A673 (cell line): ENCODE results near the gene LTBR. TPM values are rescaled to one million over a fixed set of nuclear protein-coding genes. Genes with fewer than 3 reads are reported as not detected.
A peak's percentile ranks its signal among the peaks of the same experiment; 100 is the strongest.

Source experiments
- BruUV-seq: library from RNA; stranded (reverse); fragments of 400-500 nt; replicated peaks from 2 replicates; lab custom pipeline; 2021; lab: Mats Ljungman, UMichigan
- CTCF ChIA-PET: fragments of 300-600 bp; sonication (Branson Sonifier 250); formaldehyde crosslinking; loops from one replicate; lab custom pipeline; 2022; ENCODE audit warnings: antibody characterized with exemption; lab: Charles Lee
- POLR2A ChIA-PET: fragments of 300-600 bp; sonication (Branson Sonifier 250); formaldehyde crosslinking; loops from one replicate; lab custom pipeline; 2022; ENCODE audit warnings: antibody characterized with exemption; ENCODE audit not compliant: low non-redundant PET; lab: Charles Lee
- DNase-seq: peaks from one replicate; pipeline ENCODE4 v3.0.0-alpha.2; 2015; ENCODE audit warnings: low spot score
- H3K27ac ChIP-seq: fragments of 200-600 bp; sonication (generic); 2 replicates; pipeline ENCODE4 v1.5.1; 2016; ENCODE audit warnings: mixed run types, low read depth, mild to moderate bottlenecking, mixed read lengths, antibody characterized with exemption, low read length; ENCODE audit not compliant: poor library complexity, severe bottlenecking
- H3K27me3 ChIP-seq: fragments of 200-600 bp; sonication (generic); replicated peaks from 2 replicates; pipeline ENCODE4 v1.6.1; 2017; ENCODE audit warnings: mixed run types, low read depth, mild to moderate bottlenecking, mixed read lengths, antibody characterized with exemption, low read length; ENCODE audit not compliant: insufficient read depth, poor library complexity
- H3K36me3 ChIP-seq: fragments of 200-600 bp; sonication (generic); 2 replicates; pipeline ENCODE4 v1.6.1; 2016; ENCODE audit warnings: mixed run types, mild to moderate bottlenecking, mixed read lengths, antibody characterized with exemption, low read length; ENCODE audit not compliant: insufficient read depth, poor library complexity, severe bottlenecking
- H3K4me1 ChIP-seq: fragments of 200-600 bp; sonication (generic); 2 replicates; pipeline ENCODE4 v1.6.1; 2017; ENCODE audit warnings: mixed run types, mild to moderate bottlenecking, mixed read lengths, antibody characterized with exemption, low read length; ENCODE audit not compliant: insufficient read depth, poor library complexity, severe bottlenecking
- H3K4me3 ChIP-seq: fragments of 200-600 bp; sonication (generic); 2 replicates; pipeline ENCODE4 v1.5.1; 2016; ENCODE audit warnings: low read depth, mixed run types, mild to moderate bottlenecking, mixed read lengths, low read length; ENCODE audit not compliant: poor library complexity, severe bottlenecking
- H3K9me3 ChIP-seq: fragments of 200-600 bp; sonication (generic); 2 replicates; pipeline ENCODE4 v1.6.1; 2016; ENCODE audit warnings: mixed run types, low read depth, mild to moderate bottlenecking, mixed read lengths, antibody characterized with exemption, low read length; ENCODE audit not compliant: poor library complexity, severe bottlenecking
- EZH2 ChIP-seq: fragments of 200-600 bp; sonication (generic); IDR thresholded peaks from 2 replicates; pipeline ENCODE4 v1.6.1; 2017; ENCODE audit warnings: borderline replicate concordance, low read depth, mild to moderate bottlenecking, mixed read lengths, antibody characterized with exemption, low read length; ENCODE audit not compliant: poor library complexity, severe bottlenecking
- intact Hi-C: fragments of 100-400 bp; cut with micrococcal nuclease; formaldehyde crosslinking; loops from one replicate; pipeline ENCODE4 v1.10.0; 2022; ENCODE audit not compliant: unreplicated experiment
- total RNA-seq: library from RNA; stranded (reverse); gene quantifications from 2 replicates; pipeline ENCODE4 v1.2.3, GENCODE V29; 2021
- TF ChIP-seq, protein P1 (sequence below): fragments of 300-800, 200-600 bp; sonication (generic); conservative IDR thresholded peaks from 2 replicates; pipeline ENCODE4 v1.5.1; 2017; ENCODE audit warnings: low read depth, mild to moderate bottlenecking, antibody characterized with exemption, low read length, moderate library complexity, mixed read lengths

LTBR gene
- total RNA-seq, 1 experiment from 2014 or later, result 27.5 TPM

- peaks cover 15% of the 10 kb centered on the region for H3K4me1 ChIP-seq
- POLR2A ChIA-PET, result no interaction called here
- no TSS peak for BruUV-seq
- TF ChIP-seq EZH2, result no peak
- TF ChIP-seq, protein P1, sequence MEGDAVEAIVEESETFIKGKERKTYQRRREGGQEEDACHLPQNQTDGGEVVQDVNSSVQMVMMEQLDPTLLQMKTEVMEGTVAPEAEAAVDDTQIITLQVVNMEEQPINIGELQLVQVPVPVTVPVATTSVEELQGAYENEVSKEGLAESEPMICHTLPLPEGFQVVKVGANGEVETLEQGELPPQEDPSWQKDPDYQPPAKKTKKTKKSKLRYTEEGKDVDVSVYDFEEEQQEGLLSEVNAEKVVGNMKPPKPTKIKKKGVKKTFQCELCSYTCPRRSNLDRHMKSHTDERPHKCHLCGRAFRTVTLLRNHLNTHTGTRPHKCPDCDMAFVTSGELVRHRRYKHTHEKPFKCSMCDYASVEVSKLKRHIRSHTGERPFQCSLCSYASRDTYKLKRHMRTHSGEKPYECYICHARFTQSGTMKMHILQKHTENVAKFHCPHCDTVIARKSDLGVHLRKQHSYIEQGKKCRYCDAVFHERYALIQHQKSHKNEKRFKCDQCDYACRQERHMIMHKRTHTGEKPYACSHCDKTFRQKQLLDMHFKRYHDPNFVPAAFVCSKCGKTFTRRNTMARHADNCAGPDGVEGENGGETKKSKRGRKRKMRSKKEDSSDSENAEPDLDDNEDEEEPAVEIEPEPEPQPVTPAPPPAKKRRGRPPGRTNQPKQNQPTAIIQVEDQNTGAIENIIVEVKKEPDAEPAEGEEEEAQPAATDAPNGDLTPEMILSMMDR, result no peak
- no peak for DNase-seq
- no peaks in the 10 kb centered on the region for H3K9me3 ChIP-seq
- no peak overlapping the region for H3K4me3 ChIP-seq
- CTCF ChIA-PET, result no interaction called here
- H3K27ac ChIP-seq, result no peak overlapping the region
- H3K27me3 ChIP-seq, result no peaks in the 10 kb centered on the region
- no peaks in the 10 kb centered on the region for H3K36me3 ChIP-seq
- intact Hi-C loops, result no loop called here
These were observed 12.8 kb upstream of the LTBR start for GRCh38 chr12:6370994-6371754.

DNA sequence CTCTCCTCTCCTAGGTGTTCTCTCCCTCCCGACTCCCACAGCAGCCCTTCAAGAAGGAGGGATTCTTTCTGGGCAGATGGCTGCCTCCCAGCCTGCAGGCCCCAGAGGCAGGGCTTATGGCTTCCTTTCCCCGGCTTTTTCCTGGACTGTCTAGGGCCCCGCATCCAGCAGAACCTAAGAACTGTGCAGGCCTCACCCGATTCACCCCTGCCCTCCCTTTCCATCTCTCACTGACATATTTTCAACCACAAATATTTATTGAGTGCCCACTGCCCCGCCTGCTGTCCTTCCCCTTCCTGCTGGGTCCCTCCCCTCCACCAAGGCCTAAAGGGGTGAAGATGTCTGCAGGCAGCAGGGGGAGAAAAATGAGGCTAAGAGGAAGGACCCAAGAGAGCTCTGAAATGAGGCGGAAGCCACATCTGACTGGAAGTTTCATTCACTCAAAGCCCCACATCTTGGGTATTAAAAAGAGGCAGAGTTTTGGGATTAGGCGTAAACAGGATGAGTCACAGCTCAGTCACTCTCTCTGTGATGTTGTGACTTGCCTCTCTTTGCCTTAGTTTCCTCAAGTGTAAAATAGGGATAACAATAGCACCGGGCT is 11.5 kb upstream of the LTBR start:
- Histone ChIP-seq H3K4me3 (no peak overlapping the region), H3K27ac (peak overlapping the region; percentile 41), H3K27me3 (no peaks in the 10 kb centered on the region), H3K9me3 (no peaks in the 10 kb centered on the region), H3K4me1 (peaks cover 12% of the 10 kb centered on the region), H3K36me3 (no peaks in the 10 kb centered on the region)
- peak; percentile 66 for DNase-seq
- TF ChIP-seq, protein P1, result no peak
- TF ChIP-seq EZH2, result no peak
- intact Hi-C loops, result no loop called here
- CTCF ChIA-PET, result no interaction called here
- POLR2A ChIA-PET, result no interaction called here
- no TSS peak for BruUV-seq

DNA sequence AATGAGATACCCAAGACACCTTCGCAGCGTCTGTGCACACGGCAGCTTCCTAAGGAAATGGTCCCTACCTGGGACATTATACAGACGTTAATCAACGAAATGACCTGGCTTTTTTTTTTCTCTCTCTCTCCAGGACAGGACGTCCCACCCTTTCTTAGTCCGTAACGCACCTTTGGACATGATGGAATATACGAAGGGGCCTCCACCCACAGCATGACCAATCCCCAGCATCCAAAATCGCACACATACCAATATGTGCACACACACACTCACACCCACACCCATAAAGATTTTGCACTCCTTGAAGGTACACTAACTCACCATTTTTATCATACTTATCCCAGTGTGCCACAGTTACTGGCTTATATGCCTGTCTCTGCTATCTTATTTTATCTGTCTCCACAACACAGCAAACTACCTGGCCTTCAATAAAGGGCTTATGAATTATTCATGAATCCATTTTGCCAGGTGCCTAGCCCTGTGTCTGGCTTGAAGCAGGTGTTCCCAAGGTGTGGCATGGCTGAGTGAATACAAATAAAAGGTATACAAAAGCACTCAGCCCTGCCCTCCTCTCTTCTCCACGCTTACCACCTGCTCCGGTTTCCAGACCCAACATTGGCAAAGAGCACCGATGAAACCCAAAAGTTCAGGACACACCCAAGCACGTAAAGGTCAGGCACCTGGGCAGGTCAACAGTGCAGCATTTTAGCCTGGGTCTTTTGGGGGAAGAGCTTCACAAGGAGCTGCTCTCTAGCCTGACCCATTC is 10.8 kb upstream of the LTBR start:
- no peak for DNase-seq
- H3K4me1 ChIP-seq, result peaks cover 8% of the 10 kb centered on the region
- H3K36me3 ChIP-seq, result no peaks in the 10 kb centered on the region
- intact Hi-C loops, result no loop called here
- H3K4me3 ChIP-seq, result no peak overlapping the region
- no peaks in the 10 kb centered on the region for H3K27me3 ChIP-seq
- ChIA-PET CTCF (no interaction called here), POLR2A (no interaction called here)
- TF ChIP-seq, protein P1, result no peak
- no peak for TF ChIP-seq EZH2
- peak overlapping the region; percentile 41 for H3K27ac ChIP-seq
- no peaks in the 10 kb centered on the region for H3K9me3 ChIP-seq
- no TSS peak for BruUV-seq
